IPS DF 19.7 (cell line): ENCODE data around the gene TMEM208.

Source experiments
- DNase-seq: peaks from one replicate; pipeline ENCODE4 v3.0.0-alpha.2; 2013; ENCODE audit warnings: low read depth, low spot score

The TMEM208 gene

DNA sequence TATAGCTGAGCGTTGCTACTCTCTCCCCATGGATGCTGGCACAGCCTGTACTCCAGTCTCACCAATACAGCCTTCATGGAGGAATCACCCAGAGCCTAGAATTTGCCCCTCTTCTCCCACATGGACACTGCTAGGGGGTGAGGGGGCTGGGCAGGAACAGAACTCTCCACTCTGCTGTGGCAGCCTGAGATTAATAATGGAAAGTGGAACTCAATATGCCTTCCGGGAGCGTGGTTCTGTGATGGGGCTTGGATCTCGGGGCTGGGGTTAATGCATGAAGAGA lies 23.1 kb downstream of the TMEM208 start:
- no peak for DNase-seq

DNA sequence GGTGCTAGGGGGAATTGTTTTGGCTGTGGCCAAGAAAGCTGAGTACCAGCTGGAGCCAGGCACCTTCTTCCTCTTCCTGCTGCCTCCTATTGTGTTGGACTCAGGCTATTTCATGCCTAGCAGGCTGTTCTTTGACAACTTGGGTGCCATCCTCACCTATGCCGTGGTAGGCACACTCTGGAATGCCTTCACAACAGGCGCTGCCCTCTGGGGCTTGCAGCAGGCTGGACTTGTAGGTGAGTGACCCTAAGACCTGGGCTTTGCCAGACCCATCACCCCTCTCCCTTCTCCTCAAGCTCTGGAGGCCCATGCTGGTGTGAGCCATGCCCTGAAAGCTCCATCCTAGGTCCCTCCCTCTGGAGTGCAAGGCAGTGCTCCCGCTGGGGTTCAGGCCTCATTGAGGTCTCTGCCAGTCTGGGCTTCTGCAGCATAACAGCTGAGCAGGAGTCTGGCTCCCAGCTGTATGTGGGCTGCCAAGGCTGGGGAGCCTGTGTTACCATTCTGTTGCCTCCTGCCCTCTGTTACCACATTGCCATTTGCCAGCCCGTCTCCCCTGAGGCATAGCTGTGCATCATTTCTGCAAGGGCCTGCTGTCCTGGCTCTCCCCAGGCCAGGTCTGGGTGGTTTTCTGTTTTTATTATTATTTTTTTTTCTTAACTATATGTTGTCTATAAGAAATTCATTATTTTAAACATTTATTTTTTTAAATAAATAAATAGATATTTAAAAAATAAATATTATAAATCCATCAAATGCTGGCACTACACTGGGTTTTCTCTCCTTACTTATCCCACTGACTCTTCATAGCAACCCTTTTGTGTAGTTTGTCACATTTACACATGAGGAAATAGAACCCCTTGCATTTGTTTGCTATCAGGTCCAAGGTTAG lies 25.9 kb downstream of the TMEM208 start:
- no peak for DNase-seq

DNA sequence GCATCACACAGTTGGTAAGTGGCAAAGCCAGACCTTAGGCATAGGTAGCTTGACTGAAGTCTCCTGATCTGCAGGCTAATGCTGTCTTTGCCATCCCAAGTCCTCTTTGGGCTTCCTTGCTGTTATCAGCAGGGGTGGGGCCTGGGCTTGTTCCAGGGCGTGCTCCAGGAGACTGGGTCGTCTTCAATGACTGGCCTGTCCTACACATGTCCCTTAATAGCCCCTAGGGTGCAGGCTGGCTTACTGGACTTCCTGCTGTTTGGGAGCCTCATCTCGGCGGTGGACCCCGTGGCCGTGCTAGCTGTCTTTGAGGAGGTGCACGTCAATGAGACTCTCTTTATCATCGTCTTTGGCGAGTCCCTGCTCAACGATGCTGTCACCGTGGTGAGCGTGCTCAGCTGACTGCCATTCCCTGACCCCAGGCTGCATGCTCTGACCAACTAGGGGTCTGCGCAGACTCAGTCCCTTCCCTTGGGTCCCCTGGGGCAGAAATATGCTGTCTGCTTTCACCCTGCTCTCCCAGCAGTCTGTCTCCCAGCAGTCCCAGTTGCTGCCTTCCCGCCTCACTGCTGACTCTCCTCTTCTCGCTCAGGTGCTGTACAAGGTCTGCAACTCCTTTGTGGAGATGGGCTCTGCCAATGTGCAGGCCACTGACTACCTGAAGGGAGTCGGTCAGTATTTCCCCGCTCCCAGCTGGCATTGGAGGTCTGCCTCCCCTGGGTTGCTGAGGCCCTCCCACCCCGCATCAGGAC lies 28.0 kb downstream of the TMEM208 start:
- no peak for DNase-seq

DNA sequence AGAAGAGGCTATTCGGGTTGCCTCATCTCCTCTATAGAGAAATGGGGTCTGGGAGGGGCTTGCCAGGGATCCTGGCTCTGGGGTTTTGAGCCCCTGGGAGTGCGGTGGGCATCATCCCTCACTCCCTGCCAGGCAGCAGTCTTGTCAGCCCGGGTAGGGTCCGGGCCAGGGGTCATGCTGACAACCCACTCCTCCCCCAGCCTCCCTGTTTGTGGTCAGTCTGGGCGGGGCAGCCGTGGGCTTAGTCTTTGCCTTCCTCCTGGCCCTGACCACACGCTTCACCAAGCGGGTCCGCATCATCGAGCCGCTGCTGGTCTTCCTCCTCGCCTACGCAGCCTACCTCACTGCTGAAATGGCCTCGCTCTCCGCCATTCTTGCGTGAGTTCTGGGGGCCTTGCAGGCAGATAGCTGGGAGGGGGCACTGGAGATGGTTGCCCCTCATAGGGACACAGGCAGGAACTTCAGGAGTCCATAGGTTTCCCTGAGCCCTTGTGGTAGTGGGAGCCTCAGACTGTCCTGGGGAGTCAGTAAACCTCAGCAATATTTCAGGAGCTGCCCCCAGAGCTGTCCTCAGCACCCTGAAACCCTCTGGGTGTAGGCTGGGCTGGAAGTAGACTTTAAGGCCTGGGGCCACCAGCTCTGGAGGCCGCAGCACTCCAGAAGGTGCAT lies 28.8 kb downstream of the TMEM208 start:
- DNase-seq, result no peak

DNA sequence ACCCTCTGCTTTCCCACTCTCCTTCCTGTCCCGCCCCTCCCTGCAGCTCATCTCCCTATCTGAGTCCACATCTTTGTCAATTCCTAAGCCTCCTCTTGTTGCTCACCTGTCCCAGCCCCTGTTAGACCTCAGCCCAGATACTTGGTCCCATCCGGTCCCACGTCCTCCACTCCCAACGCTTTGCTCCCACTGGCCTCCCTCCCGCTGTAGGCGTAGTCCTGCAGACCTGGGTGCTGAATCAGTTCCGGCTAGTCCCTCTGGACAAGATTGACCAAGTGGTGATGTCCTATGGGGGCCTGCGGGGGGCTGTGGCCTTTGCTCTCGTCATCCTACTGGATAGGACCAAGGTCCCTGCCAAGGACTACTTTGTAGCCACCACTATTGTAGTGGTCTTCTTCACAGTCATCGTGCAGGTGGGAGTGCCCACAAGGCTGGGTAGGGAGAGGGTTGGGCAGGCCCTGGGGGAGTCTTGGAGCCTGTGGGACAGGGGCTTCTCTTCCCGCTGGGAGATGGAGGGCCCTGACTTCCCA lies 29.8 kb downstream of the TMEM208 start:
- DNase-seq, result no peak

DNA sequence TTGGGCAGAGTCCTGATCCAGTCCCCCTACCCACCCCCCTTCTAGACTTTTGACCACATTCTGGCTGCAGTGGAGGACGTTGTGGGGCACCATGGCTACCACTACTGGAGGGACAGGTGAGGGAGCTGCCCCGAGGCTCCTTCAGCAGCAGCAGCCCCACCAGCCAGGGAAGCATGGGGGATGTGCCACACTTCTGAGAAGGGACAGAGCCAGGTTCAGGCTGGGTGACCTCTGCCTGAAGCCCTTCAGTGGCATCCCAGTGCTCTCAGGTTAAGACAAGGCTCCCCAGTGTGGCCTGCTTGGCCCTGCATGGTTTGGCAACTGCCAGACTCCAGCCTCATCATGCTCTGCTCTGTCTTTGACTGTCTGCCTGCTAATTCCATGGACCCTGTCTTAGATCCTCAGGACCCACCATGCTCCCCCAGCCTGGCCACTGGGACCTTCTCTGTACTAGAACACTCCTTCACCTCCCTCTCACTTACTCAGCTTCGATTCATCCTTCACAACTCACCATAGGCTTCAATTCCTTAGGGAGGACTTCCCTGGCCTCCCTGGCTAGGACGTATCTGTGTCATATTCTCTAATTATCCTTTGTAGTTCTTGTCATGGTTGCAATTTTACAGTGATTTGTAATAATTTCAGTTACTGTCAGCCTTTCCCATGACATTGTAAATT lies 30.7 kb downstream of the TMEM208 start:
- no peak for DNase-seq

DNA sequence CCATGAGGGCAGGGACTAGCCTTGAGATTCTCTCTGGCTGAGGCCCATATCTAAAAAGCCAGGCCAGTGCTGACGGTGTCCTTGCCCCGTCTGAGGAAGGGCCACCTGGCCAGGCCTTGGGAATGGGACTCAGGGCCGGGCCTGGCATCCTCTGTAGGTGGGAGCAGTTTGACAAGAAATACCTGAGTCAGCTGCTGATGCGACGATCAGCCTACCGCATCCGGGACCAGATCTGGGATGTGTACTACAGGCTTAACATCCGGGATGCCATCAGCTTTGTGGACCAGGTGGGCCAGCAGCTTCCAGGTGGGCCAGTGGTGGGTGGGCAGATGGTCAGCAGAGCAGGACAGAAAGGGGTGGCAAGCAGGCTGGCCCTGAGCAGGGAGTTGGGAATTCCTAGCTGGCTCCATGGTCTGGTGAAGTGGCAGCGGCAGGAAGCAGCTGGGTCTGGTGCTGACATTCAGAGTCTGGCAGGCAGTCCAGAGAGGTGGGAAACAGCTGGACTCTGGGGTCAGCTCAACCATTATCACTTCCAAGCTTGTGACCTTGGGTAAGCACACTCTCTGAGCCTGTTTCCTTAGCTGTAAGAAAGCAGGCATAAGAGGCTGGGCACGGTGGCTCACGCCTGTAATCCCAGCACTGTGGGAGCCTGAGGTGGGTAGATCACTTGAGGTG lies 31.4 kb downstream of the TMEM208 start:
- no peak for DNase-seq

DNA sequence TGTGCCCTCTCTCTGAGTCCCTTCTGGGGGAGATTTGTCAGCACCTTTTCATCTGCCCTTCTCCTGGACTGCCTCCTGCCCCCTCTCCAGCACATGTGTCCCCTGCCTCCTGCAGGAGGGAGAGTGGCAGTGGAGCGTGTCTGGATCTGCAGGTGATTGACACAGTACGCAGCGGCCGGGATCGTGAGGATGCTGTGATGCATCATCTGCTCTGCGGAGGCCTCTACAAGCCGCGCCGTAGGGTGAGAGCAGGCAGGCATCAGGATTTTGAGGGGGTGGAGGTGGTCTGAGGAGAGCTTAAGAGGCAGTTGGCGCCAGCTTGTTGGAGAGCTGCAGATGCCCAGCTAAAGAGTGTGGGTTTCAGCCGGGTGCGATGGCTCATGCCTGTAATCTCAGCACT lies 32.8 kb downstream of the TMEM208 start:
- DNase-seq, result no peak

DNA sequence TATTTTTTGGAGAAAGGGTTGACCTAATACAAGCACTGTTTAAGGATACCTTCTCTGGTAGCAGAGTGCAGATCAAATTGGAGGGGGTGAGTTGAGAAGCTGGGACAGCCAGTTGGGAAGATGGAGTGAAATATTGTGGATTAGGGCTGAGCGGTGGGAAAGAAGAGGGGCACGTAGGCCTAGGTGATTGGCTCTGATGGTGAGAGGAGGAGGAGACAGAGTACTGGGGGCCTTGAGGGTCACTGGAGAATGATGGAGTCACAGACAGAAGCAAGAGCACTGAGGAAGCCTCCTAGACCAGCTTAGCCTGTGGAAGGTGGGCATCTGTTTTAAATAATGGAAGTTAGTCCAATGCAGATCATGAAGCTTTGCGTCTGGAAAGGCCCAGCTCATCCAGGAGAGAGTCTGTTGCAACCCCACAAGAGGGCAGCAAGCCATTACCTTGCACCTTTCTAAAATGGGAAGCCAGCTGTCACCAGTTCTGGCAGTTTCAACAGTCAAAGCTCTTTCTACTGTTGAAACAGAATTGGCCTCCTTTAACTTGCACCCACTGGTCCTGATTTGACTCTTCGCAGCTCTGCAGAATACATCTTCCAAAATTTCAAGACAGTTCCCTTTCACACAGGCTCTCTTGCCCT lies 33.6 kb downstream of the TMEM208 start:
- DNase-seq, result no peak

DNA sequence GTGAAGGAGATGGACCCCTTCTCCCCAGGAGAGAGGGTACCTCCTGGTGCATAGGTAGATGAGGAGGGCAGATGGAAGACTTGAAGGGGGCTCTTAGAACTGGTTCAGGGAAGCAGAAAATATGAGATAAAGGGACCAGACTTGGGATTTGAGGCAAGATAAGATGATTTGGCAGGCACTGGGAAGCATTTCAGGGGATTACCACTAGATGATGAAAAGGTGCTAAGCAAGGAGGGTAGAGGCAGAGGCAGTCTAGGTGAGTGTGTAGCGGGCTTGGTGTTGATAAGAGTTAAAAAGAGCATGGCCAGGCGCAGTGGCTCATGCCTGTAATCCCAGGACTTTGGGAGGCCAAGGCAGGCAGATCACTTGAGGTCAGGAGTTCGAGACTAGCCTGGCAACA lies 36.3 kb downstream of the TMEM208 start:
- DNase-seq, result no peak

DNA sequence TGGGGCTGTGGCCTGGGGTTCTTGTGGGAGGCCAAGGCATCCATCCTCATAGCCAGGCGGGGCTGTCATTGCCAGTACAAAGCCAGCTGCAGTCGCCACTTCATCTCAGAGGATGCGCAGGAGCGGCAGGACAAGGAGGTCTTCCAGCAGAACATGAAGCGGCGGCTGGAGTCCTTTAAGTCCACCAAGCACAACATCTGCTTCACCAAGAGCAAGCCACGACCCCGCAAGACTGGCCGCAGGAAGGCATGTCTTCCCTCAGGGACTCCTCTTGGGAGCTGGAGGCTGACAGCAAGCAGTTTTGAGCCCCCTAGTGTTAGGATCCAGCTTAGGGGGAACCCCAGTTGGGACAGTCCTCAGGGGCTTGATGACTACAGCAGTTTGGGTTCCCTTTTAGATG lies 37.3 kb downstream of the TMEM208 start:
- no peak for DNase-seq

DNA sequence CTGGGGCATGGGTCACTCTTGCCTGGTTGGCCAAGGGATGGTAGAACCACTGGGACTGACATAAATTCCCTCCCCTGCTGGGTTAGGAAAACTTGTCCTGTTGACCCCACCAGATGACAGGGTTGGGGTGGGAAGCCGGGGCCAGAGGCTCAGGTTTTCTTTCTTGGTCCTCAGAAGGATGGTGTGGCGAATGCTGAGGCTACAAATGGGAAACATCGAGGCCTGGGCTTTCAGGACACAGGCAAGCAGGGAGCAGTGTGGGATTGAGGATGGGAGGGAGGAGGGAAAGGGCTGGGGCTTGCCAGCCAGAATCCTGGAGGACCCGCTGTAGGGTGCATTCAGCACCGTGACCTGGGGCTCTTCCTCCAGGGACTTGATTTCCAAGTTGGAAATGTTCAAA lies 37.9 kb downstream of the TMEM208 start:
- no peak for DNase-seq

DNA sequence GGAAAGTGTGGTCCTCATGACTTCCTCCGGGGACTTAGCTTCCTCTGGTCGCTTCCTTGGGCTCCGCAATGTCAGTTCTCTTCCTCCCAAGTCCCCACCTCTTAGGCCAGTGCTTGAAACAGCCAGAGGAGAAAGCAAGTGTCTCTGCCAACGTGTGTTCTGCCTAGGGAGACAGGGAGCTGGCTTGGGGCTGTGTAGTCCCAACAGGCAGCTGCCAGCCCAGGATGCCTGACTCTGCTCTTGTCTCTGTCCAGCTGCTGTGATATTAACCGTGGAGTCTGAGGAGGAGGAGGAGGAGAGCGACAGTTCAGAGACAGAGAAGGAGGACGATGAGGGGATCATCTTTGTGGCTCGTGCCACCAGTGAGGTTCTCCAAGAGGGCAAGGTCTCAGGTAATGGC lies 38.9 kb downstream of the TMEM208 start:
- DNase-seq, result no peak

DNA sequence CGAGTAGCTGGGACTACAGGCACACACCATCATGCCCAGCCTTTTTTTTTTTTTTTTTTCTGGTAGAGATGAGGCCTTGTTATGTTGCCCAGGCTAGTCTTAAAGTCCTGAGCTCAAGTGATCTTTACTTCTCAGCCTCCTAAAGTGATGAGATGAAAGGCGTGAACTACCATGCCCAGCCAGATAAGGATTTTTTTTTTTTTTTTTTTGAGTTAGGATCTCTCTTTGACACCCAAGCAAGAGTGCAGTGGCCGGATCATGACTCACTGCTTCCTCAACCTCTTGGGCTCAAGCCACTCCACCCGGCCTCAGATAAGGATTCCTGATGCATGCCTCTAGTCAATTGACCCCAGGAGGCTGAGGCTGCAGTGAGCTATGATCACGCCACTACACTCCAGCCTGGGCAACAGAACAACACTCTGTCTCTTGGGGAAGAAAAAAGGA lies 41.2 kb downstream of the TMEM208 start:
- no peak for DNase-seq

DNA sequence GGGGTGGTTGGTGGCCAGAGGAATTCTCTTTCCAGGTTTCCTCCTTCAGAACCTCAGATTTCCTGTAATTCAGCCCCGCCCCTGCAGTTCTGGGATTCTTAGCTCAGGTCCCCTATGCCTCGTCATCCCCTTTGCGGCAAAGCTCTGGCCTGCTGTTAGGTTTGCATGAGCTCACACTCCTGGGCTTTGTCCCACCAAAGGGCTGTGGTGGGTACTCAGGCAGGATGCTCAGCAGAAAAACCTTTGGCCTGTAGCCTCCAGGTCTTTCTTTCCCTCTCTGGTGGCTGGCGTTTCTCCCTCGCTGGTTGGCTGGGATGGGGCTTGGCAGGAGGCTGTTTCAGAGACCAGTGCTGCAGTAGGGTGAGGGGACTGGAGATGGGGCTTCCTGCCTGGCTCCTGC lies 42.8 kb downstream of the TMEM208 start:
- no peak for DNase-seq

DNA sequence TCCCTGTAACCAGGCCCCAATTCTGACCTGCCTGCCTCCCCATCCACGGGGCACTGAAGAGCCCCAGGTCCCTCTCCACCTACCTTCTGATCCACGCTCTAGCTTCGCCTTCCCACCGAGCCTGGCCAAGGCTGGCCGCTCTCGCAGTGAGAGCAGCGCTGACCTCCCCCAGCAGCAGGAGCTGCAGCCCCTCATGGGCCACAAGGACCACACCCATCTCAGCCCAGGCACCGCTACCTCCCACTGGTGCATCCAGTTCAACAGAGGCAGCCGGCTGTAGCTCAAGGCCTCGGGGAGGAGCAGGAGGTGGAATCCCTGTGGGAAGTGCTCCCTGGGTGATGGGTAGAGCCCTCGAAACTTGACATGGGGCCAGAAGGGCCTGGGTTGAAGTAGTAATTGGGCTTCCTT lies 44.0 kb downstream of the TMEM208 start:
- DNase-seq, result no peak

DNA sequence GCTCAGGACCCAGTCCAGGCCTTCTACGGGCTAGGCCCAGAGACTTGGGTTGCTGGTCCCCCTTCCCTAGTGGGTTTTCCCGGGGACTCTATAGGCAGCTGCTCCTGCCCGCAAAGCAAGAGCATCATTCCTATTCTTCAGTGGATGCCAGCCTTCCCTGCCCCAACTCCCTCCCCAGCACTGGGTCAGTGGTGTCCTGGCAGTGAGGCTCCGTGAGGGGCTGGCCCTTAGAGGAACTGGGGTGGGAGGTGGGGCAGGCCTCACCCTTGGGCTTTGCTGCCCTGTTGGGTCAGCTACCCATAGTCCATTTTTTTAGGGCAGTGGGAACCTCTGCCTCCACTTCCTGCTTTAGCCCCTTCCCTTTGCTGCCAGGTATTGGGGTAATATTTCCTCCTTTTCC lies 44.5 kb downstream of the TMEM208 start:
- no peak for DNase-seq

DNA sequence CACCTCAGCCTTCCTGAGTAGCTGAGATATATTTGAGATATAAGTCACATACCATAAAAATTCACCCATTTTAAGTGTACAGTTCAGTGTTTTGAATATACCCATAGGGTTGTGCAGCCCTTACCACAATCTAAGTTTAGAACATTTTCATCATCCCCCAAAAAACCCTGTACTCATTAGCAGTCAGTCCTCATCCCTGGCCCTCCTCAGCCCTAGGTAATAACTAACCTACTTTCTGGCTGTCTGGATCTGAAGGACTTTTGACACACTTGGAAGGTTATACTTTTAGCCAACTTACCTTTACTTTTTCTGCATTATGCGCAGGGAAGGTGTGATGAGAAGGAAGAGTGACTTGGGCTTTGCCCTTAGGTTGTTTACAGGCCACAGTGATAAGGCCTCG lies 48.4 kb downstream of the TMEM208 start:
- DNase-seq, result no peak

DNA sequence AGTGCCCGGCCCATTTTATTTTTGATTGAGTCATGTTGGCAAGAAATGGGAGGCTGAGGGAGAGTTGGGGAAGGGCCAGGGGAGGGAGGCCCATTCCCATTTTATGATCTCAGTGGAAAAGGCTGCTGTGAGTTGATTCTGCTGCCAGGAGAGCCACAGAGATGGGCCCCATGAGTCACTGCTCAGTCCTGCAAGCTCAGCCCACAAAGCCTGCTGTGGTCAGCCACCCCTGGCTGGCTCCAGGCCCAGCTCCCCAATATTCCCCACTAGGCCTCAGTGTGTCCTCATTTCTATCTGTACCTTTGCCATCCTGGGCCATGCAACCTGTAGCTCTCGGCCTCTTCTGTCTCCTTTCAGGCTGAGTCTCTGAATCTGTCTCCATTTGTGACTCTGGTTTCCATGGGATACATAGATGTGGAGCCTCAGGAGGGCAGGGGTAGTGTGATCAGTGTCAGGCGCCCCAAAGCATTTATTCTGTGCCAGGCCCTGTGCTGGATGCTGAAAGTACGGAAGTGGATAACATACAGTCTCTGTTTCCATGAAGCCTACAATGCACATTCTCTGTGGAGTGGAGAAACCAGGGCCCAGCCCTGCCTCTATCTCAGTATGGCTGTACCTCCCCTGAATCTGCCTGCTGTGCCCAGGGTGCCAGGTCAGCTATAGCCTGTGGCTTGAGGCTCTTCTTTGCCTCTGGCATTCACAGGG lies 50.5 kb downstream of the TMEM208 start:
- DNase-seq, result no peak
